Stimulated activated naive CD4-positive, alpha-beta T cell (primary cell): ENCODE measurements around the gene CDCP2.

ENCODE experiments used
- DNase-seq, 6 experiments: peaks; one replicate each; lab custom pipeline; 2025; lab: John Stamatoyannopoulos, UW

CDCP2 gene

GRCh38 chr1:54136963-54137533 is 15.8 kb downstream of the CDCP2 start:
- DNase-seq: no peak

GRCh38 chr1:54136269-54136896 is 16.4 kb downstream of the CDCP2 start:
- no peak for DNase-seq

- DNase-seq: no peak
Observed at GRCh38 chr1:54135436-54136120, 17.2 kb downstream of the CDCP2 start.

GRCh38 chr1:54134295-54134694 is 18.5 kb downstream of the CDCP2 start:
- no peak for DNase-seq

GRCh38 chr1:54132495-54132894 is 20.3 kb downstream of the CDCP2 start:
- DNase-seq: no peak

- no peak for DNase-seq
Observed at GRCh38 chr1:54131419-54131818, 21.4 kb downstream of the CDCP2 start.

GRCh38 chr1:54129858-54130257 is 22.9 kb downstream of the CDCP2 start:
- DNase-seq: no peak

GRCh38 chr1:54127594-54128300 is 25.1 kb downstream of the CDCP2 start:
- DNase-seq: no peak

GRCh38 chr1:54126271-54126815 is 26.5 kb downstream of the CDCP2 start:
- DNase-seq: no peak

GRCh38 chr1:54125386-54126070 is 27.3 kb downstream of the CDCP2 start:
- DNase-seq: no peak

GRCh38 chr1:54124906-54125305 is 27.9 kb downstream of the CDCP2 start:
- DNase-seq: no peak

GRCh38 chr1:54124472-54124871 is 28.3 kb downstream of the CDCP2 start:
- no peak for DNase-seq

GRCh38 chr1:54122992-54123391 is 29.8 kb downstream of the CDCP2 start:
- DNase-seq: no peak

- DNase-seq: no peak
Observed at GRCh38 chr1:54122135-54122751, 30.6 kb downstream of the CDCP2 start.

GRCh38 chr1:54121482-54122134 is 31.2 kb downstream of the CDCP2 start:
- DNase-seq: peak; percentile 49 to 72 (median 56)

- DNase-seq: no peak
Observed at GRCh38 chr1:54120698-54121481, 31.9 kb downstream of the CDCP2 start.

GRCh38 chr1:54120018-54120697 is 32.6 kb downstream of the CDCP2 start:
- DNase-seq: no peak

- no peak for DNase-seq
Observed at GRCh38 chr1:54118704-54119103, 34.1 kb downstream of the CDCP2 start.

- DNase-seq: no peak
Observed at GRCh38 chr1:54117815-54118563, 34.8 kb downstream of the CDCP2 start.
